Activated T-helper 1 cell treated with Interleukin-2 at 50 U/mL for 16 hours (primary cell): ENCODE data around the gene ARRB1.

ENCODE experiments used
- DNase-seq: peaks from one replicate; pipeline ENCODE4 v3.0.0-alpha.2; 2020; ENCODE audit warnings: low read depth

ARRB1 gene

GRCh38 chr11:75246671-75247350 is 104.7 kb downstream of the ARRB1 start:
- DNase-seq = no peak

- no peak for DNase-seq
Observed at GRCh38 chr11:75246006-75246670, 105.3 kb downstream of the ARRB1 start.

GRCh38 chr11:75245356-75246005 is 106.0 kb downstream of the ARRB1 start:
- DNase-seq = no peak

GRCh38 chr11:75244052-75244814 is 107.2 kb downstream of the ARRB1 start:
- DNase-seq = no peak

- no peak for DNase-seq
Observed at GRCh38 chr11:75242722-75243600, 108.5 kb downstream of the ARRB1 start.

GRCh38 chr11:75241906-75242644 is 109.4 kb downstream of the ARRB1 start:
- no peak for DNase-seq

- DNase-seq = peak; percentile 83
Observed at GRCh38 chr11:75241036-75241905, 110.2 kb downstream of the ARRB1 start.

- DNase-seq = no peak
Observed at GRCh38 chr11:75240311-75241035, 111.0 kb downstream of the ARRB1 start, which contains the start of gene TPBGL. TPBGL (plus strand) TSS chr11:75240774; CDS start chr11:75241050, 276 bp downstream.

- no peak for DNase-seq
Observed at GRCh38 chr11:75239531-75240290, 111.8 kb downstream of the ARRB1 start.

GRCh38 chr11:75238595-75239440 is 112.6 kb downstream of the ARRB1 start:
- DNase-seq = no peak

GRCh38 chr11:75237050-75237449 is 114.4 kb downstream of the ARRB1 start:
- no peak for DNase-seq

GRCh38 chr11:75236062-75236461 is 115.4 kb downstream of the ARRB1 start:
- no peak for DNase-seq

- no peak for DNase-seq
Observed at GRCh38 chr11:75233754-75234172, 117.7 kb downstream of the ARRB1 start.

GRCh38 chr11:75230621-75231020 is 120.8 kb downstream of the ARRB1 start:
- no peak for DNase-seq

- no peak for DNase-seq
Observed at GRCh38 chr11:75229466-75229865, 122.0 kb downstream of the ARRB1 start.

GRCh38 chr11:75225794-75226193 is 125.7 kb downstream of the ARRB1 start:
- no peak for DNase-seq

GRCh38 chr11:75223954-75224643 is 127.4 kb downstream of the ARRB1 start:
- DNase-seq = no peak
